ENCODE measurements around the gene MSL1.

The MSL1 gene

DNA sequence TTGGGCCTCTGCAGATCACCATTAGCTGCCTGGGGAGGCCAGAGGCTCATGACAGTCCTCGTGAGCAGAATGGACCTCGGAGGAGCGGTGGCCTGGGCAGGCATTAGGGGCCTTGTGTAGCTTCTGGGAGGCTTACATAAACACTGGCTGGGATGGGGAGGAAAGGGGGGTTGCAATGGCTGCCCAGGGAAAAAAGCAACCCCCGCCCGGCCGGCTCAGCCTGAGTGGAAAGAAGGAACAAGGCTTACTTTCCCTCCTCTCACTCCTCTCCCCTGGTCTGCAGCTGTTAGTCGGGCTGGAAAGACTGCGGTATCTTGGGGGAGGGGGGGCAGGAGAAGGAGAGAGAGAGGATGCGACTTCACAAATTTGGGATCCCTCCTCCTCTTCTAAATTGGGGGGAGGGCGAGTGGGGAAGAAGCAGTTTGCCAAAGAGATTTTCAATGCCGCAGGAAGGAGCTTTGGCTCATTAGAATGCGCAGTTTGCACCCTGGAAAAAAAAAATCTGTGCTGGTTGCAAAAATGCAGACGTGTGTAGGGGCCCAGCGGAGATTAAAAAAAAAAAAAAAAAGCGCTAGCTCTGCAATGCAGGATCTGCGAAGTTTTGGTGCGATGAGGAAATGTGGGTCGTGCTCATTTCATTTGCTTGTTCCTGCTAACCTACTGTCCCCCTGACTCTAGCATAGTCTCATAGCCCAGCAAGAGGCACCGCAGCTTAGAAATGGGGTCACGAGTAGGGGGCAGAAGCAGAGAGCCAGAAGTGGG is 14.8 kb upstream of the MSL1 start (continued):
- TF ChIP-seq, protein P1, sequence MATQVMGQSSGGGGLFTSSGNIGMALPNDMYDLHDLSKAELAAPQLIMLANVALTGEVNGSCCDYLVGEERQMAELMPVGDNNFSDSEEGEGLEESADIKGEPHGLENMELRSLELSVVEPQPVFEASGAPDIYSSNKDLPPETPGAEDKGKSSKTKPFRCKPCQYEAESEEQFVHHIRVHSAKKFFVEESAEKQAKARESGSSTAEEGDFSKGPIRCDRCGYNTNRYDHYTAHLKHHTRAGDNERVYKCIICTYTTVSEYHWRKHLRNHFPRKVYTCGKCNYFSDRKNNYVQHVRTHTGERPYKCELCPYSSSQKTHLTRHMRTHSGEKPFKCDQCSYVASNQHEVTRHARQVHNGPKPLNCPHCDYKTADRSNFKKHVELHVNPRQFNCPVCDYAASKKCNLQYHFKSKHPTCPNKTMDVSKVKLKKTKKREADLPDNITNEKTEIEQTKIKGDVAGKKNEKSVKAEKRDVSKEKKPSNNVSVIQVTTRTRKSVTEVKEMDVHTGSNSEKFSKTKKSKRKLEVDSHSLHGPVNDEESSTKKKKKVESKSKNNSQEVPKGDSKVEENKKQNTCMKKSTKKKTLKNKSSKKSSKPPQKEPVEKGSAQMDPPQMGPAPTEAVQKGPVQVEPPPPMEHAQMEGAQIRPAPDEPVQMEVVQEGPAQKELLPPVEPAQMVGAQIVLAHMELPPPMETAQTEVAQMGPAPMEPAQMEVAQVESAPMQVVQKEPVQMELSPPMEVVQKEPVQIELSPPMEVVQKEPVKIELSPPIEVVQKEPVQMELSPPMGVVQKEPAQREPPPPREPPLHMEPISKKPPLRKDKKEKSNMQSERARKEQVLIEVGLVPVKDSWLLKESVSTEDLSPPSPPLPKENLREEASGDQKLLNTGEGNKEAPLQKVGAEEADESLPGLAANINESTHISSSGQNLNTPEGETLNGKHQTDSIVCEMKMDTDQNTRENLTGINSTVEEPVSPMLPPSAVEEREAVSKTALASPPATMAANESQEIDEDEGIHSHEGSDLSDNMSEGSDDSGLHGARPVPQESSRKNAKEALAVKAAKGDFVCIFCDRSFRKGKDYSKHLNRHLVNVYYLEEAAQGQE (tag by site-specific recombination; IDR thresholded peaks at IDR 0.05): no peak
- TF ChIP-seq, protein P2, sequence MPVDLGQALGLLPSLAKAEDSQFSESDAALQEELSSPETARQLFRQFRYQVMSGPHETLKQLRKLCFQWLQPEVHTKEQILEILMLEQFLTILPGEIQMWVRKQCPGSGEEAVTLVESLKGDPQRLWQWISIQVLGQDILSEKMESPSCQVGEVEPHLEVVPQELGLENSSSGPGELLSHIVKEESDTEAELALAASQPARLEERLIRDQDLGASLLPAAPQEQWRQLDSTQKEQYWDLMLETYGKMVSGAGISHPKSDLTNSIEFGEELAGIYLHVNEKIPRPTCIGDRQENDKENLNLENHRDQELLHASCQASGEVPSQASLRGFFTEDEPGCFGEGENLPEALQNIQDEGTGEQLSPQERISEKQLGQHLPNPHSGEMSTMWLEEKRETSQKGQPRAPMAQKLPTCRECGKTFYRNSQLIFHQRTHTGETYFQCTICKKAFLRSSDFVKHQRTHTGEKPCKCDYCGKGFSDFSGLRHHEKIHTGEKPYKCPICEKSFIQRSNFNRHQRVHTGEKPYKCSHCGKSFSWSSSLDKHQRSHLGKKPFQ (tag by site-specific recombination; IDR thresholded peaks at IDR 0.05): no peak
- no peak for TF ChIP-seq ZNF423 (tag by site-specific recombination; IDR thresholded peaks at IDR 0.05)
- TF ChIP-seq SALL2 (tag by site-specific recombination; IDR thresholded peaks at IDR 0.05; ENCODE audit: borderline replicate concordance): no peak
- TF ChIP-seq ZSCAN16 (tag by site-specific recombination; IDR thresholded peaks at IDR 0.05): no peak
- TF ChIP-seq ZNF610 (tag by site-specific recombination; IDR thresholded peaks at IDR 0.05; ENCODE audit: borderline replicate concordance): no peak
- no peak for TF ChIP-seq ZNF596 (tag by site-specific recombination; IDR thresholded peaks at IDR 0.05)

DNA sequence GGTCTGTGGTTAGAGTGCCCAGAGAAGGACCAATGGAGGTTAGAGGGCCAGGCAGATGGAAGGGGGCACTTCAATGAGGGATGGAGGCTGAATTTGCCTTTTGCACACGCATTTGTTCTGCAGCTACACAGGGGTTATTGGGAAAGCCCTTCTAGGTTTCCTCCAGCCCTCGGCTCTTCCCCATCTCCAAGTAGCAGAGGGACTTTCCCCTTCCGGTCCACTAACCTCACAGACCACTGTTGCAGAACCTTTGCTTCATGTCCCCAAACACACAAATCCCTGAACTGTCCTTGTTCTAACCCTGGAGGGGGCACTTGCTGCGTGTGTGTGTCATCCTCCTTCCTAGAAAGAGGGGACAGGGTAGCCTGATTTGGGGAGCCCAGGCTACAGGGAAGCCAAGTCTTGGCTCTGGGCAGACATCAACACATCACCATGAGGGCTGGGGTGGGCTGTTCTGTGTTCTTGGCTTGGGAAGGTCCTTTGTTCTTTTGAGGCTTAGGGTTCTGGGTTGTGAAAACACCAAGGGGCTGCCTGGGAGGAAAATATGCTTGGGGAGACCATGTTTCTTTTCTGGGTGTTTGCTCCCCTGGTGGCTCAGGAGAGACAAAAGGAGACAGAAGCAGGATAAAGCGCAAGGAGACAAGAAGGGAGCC is 14.1 kb upstream of the MSL1 start:
- TF ChIP-seq HOXA7 (CRISPR knock-in tag; IDR thresholded peaks at IDR 0.05; ENCODE audit: borderline replicate concordance) (no peak), ZNF416 (tag by site-specific recombination; IDR thresholded peaks at IDR 0.05) (no peak), ZNF548 (tag by site-specific recombination; IDR thresholded peaks at IDR 0.05) (no peak), ZNF514 (tag by site-specific recombination; IDR thresholded peaks at IDR 0.05) (no peak), YY2 (tag by site-specific recombination; IDR thresholded peaks at IDR 0.05) (no peak), ZNF223 (tag by site-specific recombination; IDR thresholded peaks at IDR 0.05) (no peak), KLF10 (tag by site-specific recombination; IDR thresholded peaks at IDR 0.05) (no peak), ZBTB1 (tag by site-specific recombination; IDR thresholded peaks at IDR 0.05) (no peak)
- TF ChIP-seq, protein P3, sequence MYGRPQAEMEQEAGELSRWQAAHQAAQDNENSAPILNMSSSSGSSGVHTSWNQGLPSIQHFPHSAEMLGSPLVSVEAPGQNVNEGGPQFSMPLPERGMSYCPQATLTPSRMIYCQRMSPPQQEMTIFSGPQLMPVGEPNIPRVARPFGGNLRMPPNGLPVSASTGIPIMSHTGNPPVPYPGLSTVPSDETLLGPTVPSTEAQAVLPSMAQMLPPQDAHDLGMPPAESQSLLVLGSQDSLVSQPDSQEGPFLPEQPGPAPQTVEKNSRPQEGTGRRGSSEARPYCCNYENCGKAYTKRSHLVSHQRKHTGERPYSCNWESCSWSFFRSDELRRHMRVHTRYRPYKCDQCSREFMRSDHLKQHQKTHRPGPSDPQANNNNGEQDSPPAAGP (tag by site-specific recombination; IDR thresholded peaks at IDR 0.05): no peak
- Histone ChIP-seq H3K27ac (ENCODE audit: extremely low read depth, low read depth, low read length) (peak overlapping the region; percentile 3; the same call in 1 of the 2 replicates), H3K36me3 (ENCODE audit: control insufficient read depth in 2 of 2, insufficient read depth in 1 of 2, low read length in 2 of 2) (no peaks in the 10 kb centered on the region), H3K4me1 (ENCODE audit: control insufficient read depth, insufficient read depth, low read length) (peaks cover 11% of the 10 kb centered on the region), H3K9me3 (ENCODE audit: control insufficient read depth, insufficient read depth, low read depth, low read length) (no peaks in the 10 kb centered on the region), H3K4me3 (ENCODE audit: low read depth, low read length) (no peak overlapping the region)
- POLR2A ChIA-PET: interaction anchor here (1.3 kb wide), 1 partner anchor 12 kb away, joined by 3 read pairs; no protein-coding TSS in a partner anchor
- CTCF ChIA-PET: interaction anchor here (1.5 to 3.0 kb wide), 3 partner anchors 21 to 69 kb away, joined by 3 to 18 read pairs (median 4); no protein-coding TSS in a partner anchor

Measured in HEK293 (cell line).